GM19351 (cell line): ENCODE results near the gene DCP2.

ENCODE experiments used
- ATAC-seq: cut with Tn5 transposase; IDR thresholded peaks from one replicate; pipeline ENCODE4 v1.9.1; 2021; ENCODE audit warnings: mild to moderate bottlenecking, moderate library complexity; ENCODE audit not compliant: unreplicated experiment

DCP2 gene

DNA sequence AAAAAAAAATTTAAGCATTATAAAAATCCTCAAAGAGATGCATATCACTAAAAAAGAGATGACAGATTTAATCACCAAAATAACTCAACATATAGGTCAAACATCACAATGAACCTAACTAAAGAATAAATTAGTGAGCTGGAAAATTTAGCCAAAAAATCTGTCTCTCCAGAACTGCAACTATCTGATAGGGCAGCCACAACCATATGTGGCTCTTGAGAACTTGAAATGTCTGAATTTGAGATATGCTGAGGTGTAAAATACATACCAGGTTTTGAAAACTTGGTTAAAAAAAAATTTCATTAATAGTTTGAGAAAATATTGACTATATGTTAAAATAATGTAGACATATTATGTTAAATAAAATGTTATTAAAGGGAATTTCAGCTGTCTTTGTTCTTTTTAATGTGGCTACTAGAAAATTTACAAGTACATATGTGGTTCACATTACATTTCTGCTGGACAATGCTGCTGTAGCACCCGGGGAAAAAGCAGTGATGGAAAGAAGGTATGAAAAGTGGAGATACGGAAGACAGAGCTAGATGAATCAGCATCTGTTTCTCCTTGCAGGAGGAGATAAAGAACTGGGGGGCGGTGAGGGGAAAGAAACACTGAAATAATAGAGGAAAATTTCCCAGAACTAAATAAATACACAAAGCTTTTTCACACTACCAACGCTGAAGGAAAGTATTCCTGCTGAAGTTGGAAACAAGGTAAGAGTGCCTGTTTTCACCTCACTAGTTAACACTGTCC, 66.1 kb downstream of the DCP2 start:
- ATAC-seq: no peak

DNA sequence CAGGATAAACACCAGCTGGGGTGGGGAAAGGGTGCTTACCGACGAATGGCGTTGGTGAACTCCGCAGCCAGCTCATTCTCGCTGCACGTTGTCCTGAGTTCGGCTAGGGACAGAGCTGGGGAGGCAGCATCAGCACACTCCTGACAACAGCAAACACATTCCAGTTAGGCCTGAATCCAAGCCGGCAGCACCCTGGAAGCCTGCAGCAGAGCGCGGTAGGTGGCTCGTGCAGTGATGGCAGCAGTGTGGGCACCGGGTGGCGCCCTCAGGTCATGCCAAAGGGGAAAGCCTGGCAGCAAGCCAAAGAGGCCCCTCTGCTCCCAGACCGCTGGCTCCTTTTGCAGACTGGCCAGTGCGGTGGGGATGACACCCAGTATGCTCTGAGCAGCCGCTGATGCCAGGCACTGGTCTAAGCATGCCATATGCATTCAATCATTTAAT, 66.9 kb downstream of the DCP2 start:
- ATAC-seq: no peak

DNA sequence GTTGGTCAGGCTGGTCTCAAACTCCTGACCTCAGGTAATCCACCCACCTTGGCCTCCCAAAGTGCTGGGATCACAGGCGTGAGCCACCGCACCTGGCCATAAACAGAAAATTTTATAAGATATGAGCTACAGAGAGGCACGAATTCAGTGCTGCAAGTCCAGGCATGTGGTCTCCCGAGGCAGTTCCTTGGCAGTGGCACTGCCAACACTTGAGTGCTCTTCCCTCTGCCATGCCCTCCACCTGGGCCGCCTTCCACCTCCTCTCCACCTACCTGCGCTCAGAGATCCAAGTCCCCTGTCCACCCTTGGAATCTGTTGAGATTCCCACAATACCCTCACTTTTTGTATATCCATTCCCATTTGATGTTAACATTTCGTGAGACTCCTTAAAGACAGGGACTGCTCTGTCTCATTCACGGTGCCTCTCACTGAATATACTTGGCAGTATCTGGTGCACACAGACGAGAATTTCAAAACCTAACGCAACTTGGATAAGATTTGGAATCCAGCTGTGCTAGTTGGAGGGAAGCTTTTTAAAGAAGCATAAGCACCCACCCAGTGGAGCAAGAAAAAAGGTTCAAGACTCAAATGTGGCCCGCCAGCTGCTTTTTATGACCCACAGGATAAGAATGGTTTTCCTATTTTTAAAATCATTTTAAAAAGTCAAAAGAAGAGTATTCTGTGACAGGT, 68.3 kb downstream of the DCP2 start:
- no peak for ATAC-seq

DNA sequence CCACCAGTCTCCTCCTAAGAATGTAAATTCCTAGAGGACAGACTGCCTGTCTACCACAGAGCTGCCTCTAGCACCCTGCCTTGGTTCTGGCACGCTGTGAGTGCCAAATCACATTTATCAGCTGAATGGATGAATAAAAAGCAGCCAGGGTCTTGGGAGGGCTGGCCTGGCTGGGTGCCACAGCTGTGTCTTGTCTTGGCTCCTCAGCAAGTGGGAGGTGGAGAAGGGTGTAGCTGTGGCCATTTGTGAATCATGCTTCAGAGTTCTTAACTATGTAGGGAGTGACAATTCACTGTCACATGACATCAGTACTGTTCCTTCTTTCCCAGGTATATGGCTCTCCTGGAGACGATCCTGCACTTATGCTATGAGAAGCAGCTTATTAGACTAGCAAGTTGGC, 70.6 kb downstream of the DCP2 start:
- ATAC-seq: no peak

GRCh38 chr5:113047733-113048652, 71.4 kb downstream of the DCP2 start:
- ATAC-seq: peak; percentile 92

DNA sequence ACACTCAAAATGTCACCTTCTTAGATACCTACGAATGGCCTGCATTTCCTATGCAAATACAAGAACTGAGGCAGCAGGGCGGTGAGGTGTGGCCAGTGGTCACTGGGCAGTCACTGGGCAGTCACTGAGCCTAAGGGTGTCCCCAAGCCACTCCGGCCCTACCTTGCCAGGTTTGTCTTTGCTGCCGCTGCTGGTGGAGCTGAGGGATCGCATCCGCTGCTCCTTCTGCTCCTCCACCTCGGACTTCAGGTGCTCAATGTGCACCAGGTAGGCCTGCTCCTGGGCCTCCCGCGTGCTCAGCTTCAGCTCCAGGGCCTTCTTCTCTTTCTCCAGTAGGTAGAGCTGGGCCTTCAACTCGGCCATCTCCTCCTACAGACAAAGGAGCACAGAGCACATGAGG, 72.3 kb downstream of the DCP2 start:
- ATAC-seq: no peak

- ATAC-seq: no peak
These were observed 74.3 kb downstream of the DCP2 start for GRCh38 chr5:113050721-113051382.

DNA sequence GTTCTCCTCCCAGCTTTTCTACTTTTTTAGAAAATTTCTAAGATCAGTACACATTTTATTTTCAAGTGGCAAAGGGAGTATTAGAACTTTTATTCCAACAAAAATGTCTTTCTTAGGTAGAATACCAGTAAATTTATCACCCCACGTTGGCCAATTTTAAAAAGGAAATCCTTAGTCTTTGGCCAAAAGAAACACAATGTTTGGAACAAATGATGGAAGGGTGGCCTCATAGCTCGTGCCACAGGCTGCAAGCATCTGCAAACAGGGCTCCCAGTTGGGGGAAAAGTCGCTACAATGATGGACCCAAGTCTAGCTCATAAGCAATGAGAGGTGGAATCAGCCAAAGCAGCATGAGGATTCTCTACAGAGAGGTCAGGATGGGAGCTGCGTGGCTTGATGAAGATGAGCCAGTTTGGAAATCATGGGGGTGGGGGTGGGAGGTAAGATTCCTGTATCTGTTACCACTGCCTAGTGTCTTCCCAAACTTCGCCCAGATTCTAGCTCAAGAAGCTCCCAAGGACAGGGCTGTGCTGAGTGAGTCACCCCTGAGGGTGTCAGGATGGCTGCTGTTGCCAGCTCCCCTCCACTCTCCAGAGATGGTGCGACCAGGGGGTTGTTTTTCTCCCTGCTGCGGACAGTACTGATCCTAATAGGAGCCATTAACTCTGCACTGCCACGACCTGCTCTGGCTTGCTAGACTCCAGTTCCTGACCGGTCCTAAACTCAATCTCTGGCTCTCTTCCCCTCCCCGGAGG, 75.6 kb downstream of the DCP2 start:
- ATAC-seq: no peak

DNA sequence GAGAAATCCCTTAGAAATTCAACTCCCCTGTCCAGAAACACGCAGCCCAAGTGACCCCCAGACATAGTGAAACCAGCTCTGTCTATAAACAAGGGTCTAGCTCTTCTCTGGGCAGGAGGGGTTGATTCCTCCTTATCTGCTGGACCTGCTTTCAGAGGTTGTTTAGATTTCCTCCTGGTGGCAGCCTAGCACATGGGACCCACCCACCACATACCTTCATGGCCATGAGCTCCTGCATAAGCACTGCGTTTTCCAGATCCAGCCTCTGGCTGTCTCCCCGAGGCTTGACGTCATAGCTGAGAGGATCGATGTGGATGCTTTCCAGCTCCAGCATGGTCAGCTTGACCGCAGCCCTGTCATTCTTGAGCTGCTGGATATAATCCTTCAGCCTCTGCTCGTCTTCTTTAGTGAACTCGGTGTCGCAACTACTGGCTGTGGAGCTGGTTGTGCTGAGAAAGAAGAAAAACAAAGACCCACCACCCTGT, 77.0 kb downstream of the DCP2 start:
- ATAC-seq: no peak

DNA sequence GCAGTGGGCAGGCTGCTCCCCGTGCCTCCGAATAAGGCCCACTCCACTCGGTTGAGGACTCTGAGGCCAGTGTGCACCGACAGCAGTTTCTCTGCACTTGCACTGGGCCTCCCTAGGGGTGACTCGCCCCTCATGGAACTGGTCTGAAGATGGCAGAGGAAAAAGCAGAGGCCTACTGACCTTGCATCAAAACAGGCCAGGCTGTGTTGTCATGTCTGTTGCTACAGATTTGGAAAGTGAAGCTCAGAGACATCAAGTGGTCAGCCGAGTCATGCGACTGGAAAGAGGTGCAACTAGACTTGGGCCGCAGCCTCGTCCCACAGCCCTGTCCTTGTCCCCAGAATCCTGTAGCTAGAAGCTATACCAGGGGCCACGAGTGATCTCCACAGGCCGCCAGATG, 78.3 kb downstream of the DCP2 start:
- ATAC-seq: no peak

DNA sequence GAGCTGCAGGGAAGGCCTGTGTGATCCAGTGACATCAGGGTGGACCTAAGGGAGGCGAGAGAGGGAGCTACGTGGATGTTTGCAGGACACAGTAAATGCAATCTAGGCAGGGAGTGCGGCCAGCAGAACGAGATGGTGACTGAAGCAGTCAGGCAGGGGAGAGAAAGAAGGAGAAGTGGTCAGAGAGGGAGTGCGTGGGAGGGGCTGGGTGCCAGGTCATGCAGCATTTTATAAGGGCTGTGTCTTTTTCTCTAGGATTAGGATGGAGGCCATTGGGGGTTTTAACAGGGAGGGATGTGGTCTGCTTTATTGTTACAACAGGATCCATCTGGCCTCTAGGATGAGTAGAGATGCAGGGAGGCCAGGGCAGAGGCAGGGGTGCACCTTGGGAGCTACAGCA, 80.4 kb downstream of the DCP2 start:
- no peak for ATAC-seq

DNA sequence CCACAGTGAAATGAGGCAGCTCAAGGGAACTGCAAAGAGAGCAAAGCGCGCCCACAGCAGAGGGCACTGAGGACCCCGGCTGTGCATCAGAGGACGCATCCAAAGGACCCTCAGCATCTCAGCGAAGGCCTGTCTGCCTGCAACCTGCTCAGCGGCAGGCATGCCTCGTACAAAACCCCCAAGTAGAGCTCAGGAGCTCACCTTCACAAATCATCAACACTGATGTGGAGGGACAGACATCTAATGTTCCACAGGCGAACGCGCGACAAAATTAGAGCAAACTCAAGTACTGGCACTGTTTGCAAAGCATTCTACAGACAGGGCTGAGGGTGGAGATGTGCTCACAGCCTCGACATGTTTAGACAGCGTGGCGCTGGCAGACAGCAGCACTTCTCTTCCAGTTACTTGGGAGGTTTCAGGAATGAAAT, 81.0 kb downstream of the DCP2 start:
- no peak for ATAC-seq

DNA sequence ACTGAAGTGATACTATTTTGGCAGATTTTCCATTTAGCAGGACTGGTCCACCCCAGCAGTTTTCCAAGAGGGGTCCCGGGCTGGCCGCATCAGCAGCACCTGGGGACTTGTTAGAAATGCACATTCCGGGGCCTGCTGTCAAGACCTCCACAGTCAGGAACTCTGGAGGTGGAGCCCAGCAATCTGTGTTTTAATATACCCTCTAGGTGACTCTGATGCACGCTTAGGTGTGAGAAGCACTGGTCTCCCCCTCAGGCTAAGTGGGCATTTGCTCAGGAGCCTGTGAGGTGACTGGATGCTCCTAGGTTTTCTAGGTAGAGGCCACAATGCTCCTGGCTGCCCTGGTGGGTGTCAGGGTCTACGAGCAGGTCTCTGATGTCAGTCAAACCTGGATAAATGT, 81.7 kb downstream of the DCP2 start:
- ATAC-seq: no peak

- no peak for ATAC-seq
These were observed 82.2 kb downstream of the DCP2 start for GRCh38 chr5:113058706-113059226.

- no peak for ATAC-seq
These were observed 82.8 kb downstream of the DCP2 start for GRCh38 chr5:113059232-113060040.

DNA sequence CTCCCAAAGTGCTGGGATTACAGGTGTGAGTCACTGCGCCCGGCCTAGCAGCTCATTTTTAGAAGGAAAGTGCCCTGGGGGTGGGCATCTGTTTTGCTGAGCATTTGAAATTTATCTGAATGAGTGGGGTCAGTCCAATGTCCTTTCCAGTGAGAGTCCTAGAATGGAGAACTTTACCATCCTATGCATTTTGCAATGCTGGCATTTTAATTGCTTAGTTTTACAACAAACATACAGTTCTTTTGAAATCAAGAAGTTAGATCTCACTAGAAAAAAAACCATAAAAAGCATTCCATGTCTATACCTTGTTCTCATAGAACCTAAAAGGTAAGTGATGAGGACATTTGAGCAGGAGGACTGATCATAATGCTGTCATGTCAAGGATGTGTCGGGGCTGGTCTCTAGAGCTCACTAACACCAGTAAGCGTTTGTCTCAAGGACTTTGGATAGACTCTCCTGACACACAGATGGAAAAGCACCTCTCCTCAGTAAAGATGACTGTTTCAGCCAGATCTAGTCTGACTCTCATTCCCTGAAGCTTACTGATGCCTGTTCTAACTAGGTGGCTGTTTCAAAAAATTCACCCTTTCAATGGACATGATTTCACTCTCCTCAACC, 83.9 kb downstream of the DCP2 start:
- ATAC-seq: no peak

DNA sequence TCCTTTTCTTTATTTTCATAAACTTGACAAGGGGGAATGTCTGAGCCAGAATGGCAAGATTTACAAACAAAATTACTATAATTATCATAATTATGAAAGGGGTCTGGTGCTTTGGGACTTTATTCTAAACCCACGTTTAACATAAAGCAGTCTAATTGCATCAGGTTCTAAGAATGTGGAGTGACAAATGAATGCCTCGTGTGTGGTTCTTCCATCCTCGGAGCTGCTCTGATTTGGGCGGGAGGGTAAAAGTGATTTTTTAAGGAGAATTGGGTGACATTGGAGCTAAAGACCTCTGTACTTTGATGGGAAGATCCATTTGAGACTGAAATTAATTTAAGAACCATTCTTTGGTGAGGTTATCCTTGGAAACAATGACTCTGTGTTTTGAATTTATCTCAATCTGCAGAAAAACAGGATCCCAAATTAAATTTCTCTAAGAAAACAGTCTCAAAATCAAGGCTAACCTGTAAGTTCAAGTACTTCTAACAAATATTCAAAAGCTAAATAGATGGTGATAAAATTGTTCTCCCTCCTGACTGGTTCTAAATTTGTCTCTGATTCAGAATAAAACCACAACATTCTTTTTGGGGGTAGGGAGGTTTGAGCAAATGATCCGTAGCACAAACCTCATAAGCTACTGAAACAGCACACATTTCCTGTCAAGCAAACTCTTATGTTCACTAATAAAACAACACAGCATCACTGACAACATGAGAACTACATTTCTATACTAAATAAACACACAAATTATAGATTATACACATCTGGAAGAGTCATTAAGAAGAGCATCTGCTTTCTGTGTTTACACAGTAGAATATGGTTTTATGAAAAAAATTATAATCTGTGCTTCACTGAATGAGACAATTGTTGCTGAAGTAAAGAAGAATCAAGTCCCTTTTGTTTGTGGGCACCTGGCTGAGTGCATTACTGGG, 85.5 kb downstream of the DCP2 start:
- ATAC-seq: no peak
